ENCODE data around the gene KNCN.

The KNCN gene

DNA sequence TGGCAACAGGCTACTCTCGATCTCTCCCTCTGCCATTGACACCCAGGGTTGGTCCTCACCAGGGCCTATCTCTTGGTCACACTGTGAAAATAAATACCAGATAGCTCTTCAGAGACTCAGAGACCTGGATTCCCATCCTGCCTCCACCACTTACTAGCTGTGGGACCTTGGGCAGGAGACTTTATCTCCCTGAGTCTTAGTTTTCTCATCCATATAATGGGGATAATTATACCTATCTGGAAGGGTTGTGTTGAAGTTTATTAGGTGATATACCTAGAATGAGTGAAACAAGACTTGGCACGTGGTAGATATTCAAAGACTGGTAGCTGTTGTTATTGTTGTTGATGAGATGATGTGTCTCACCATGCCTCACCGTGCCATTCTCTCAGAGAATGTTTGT lies 54.4 kb downstream of the KNCN start:
- no peak for DNase-seq

DNA sequence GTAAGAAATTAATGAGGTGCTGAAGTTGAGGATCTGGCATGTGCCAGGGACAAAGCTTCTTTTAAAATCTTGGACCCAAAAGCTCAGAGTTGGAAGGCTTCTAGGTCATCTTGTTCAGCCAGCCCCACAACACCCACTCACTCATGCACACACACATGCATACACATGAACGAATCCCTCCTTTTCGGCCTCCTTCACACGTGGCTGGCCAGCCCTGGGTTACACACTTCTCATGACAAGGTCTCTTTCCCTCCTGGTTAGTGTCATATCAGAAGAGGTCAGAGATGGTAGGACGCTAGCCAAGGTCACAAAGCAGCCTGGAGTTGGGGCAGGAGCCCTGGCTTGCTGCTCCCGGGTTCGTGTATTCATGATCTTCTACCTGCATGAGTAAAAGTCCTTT lies 54.9 kb downstream of the KNCN start:
- no peak for DNase-seq

DNA sequence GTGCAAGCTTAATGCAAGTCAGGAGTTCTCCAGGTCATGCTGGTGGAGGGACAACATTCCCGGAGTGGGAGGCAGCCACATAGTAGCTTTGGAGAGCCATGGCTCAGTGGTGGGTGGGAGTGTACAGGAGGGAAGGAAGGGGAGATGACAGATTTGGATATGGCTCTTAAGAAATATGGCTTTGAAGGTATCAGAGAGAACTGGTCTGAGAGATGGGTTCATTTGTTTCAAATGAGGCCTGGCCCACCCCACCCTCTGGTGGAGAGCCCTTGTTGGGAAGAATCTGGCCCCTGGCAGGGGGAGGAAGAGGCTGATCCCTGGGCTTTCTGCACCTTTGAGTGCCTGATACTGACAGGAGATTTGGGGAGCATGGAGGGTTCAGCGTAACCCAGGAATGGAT lies 55.7 kb downstream of the KNCN start:
- DNase-seq: no peak

Data from Kasumi-1 (cell line).